AG04450 (cell line): ENCODE results near the gene KRT83. TPM values are rescaled to one million over a fixed set of nuclear protein-coding genes. Genes with fewer than 3 reads are reported as not detected.

Experiments
- CTCF ChIA-PET: fragments of 300-600, 350-600 bp; formaldehyde crosslinking; extraction: SDS; loops from one replicate; lab custom pipeline; 2022; ENCODE audit warnings: antibody characterized with exemption, inconsistent platforms; lab: Charles Lee
- POLR2A ChIA-PET: fragments of 350-600 bp; formaldehyde crosslinking; extraction: SDS; loops from one replicate; lab custom pipeline; 2021; ENCODE audit warnings: antibody characterized with exemption, inconsistent platforms; lab: Yijun Ruan, JAX
- DNase-seq: peaks from one replicate; pipeline ENCODE4 v3.0.0-alpha.2; 2011; ENCODE audit warnings: low read depth, low spot score
- H3K27ac ChIP-seq: one replicate; pipeline ENCODE4 v1.5.1; 2012; ENCODE audit warnings: low read depth, low read length, control low read depth
- H3K27me3 ChIP-seq: one replicate; pipeline ENCODE4 v1.6.0; 2012; ENCODE audit warnings: low read length; ENCODE audit not compliant: control insufficient read depth, insufficient read depth
- H3K4me3 ChIP-seq: 2 replicates; pipeline ENCODE4 v1.5.1; 2011; ENCODE audit warnings: mild to moderate bottlenecking, low read depth, low read length, control low read depth
- H3K9me3 ChIP-seq: 2 replicates; pipeline ENCODE4 v1.5.1; 2012; ENCODE audit warnings: low read length; ENCODE audit not compliant: control insufficient read depth, insufficient read depth
- CTCF ChIP-seq: IDR thresholded peaks from 2 replicates; pipeline ENCODE4 v1.5.1; 2011; ENCODE audit warnings: low read depth, low read length, control low read depth, inconsistent platforms
- polyA minus RNA-seq: library from RNA; depleted of rRNA, polyadenylated mRNA; stranded (reverse); fragments of >200 nt; gene quantifications from 2 replicates; pipeline ENCODE4 v1.2.3, GENCODE V29; 2011; rRNA and poly(A)+ RNA removed
- polyA plus RNA-seq: library from polyadenylated mRNA; depleted of rRNA; stranded (reverse); fragments of >200 nt; gene quantifications from 2 replicates; pipeline ENCODE4 v1.2.3, GENCODE V29; 2011; rRNA removed

The KRT83 gene
- polyA plus RNA-seq (0.04 TPM in 1 of 2 replicates, not detected in the other), polyA minus RNA-seq (not detected in 2 replicates)

- H3K27me3 ChIP-seq = peaks cover 57% of the 10 kb centered on the region
- H3K4me3 ChIP-seq = no peak within 1 kb of the TSS
- CTCF ChIA-PET = interaction anchor here (0.8 to 2.4 kb wide), 3 partner anchors 14 to 164 kb away, joined by 5 to 8 read pairs (median 7); no protein-coding TSS in a partner anchor
- TF ChIP-seq CTCF = no peak
- POLR2A ChIA-PET = no interaction called here
- no peak within 1 kb of the TSS for H3K27ac ChIP-seq
- DNase-seq = no peak
- no peaks in the 10 kb centered on the region for H3K9me3 ChIP-seq
These were observed at the start of gene KRT83 for GRCh38 chr12:52320784-52321400. Gene KRT83 (minus strand): TSS chr12:52321398. CDS start chr12:52321335, 63 bp downstream.

GRCh38 chr12:52369809-52370208, 48.6 kb upstream of the KRT83 start:
- Histone ChIP-seq H3K4me3 (no peak overlapping the region), H3K9me3 (no peaks in the 10 kb centered on the region), H3K27me3 (peaks cover 40% of the 10 kb centered on the region), H3K27ac (no peak overlapping the region)
- ChIA-PET CTCF (interaction anchor here (1.3 to 6.6 kb wide), 5 partner anchors 213 to 514 kb away, joined by 3 to 39 read pairs (median 9); no protein-coding TSS in a partner anchor), POLR2A (no interaction called here)
- no peak for TF ChIP-seq CTCF
- no peak for DNase-seq

- Histone ChIP-seq H3K9me3 (no peaks in the 10 kb centered on the region), H3K4me3 (no peak overlapping the region), H3K27ac (no peak overlapping the region), H3K27me3 (peaks cover 46% of the 10 kb centered on the region)
- ChIA-PET POLR2A (no interaction called here), CTCF (interaction anchor here (0.6 to 6.6 kb wide), 7 partner anchors 90 to 515 kb away, joined by 3 to 39 read pairs (median 9); no protein-coding TSS in a partner anchor)
- DNase-seq = no peak
- no peak for TF ChIP-seq CTCF
These were observed 48.0 kb upstream of the KRT83 start for GRCh38 chr12:52369211-52369610.

GRCh38 chr12:52368508-52368907, 47.3 kb upstream of the KRT83 start:
- Histone ChIP-seq H3K9me3 (no peaks in the 10 kb centered on the region), H3K4me3 (no peak overlapping the region), H3K27ac (no peak overlapping the region), H3K27me3 (peaks cover 52% of the 10 kb centered on the region)
- ChIA-PET CTCF (interaction anchor here (0.6 to 5.2 kb wide), 7 partner anchors 89 to 516 kb away, joined by 3 to 39 read pairs (median 4); no protein-coding TSS in a partner anchor), POLR2A (no interaction called here)
- TF ChIP-seq CTCF = no peak
- DNase-seq = no peak

GRCh38 chr12:52367876-52368275, 46.7 kb upstream of the KRT83 start:
- no peak overlapping the region for H3K27ac ChIP-seq
- CTCF ChIA-PET = interaction anchor here (0.9 to 1.1 kb wide), 2 partner anchors 503 to 512 kb away, joined by 3 to 7 read pairs; no protein-coding TSS in a partner anchor
- peaks cover 51% of the 10 kb centered on the region for H3K27me3 ChIP-seq
- no peak overlapping the region for H3K4me3 ChIP-seq
- no peak for DNase-seq
- no peaks in the 10 kb centered on the region for H3K9me3 ChIP-seq
- POLR2A ChIA-PET = no interaction called here
- no peak for TF ChIP-seq CTCF
